GM12891 (cell line): ENCODE measurements around the gene FARP1.

Source experiments
- PAX5 ChIP-seq: IDR thresholded peaks from 2 replicates; pipeline ENCODE4 v1.6.1; 2011; ENCODE audit warnings: low read length, moderate library complexity, mild to moderate bottlenecking; ENCODE audit not compliant: insufficient read depth, severe bottlenecking
- POLR2A ChIP-seq: IDR thresholded peaks from 2 replicates; pipeline ENCODE4 v1.6.1; 2011; ENCODE audit warnings: low read depth, low read length, control low read depth
- POLR2AphosphoS5 ChIP-seq: IDR thresholded peaks from 2 replicates; pipeline ENCODE4 v1.6.1; 2011; ENCODE audit warnings: low read depth, low read length, control low read depth
- POU2F2 ChIP-seq: IDR thresholded peaks from 2 replicates; pipeline ENCODE4 v1.6.1; 2011; ENCODE audit warnings: low read depth, mild to moderate bottlenecking, control low read depth, low read length, moderate library complexity
- SPI1 ChIP-seq: IDR thresholded peaks from 2 replicates; pipeline ENCODE4 v1.6.1; 2011; ENCODE audit warnings: low read depth, low read length, control low read depth
- TAF1 ChIP-seq: IDR thresholded peaks from 2 replicates; pipeline ENCODE4 v1.6.1; 2011; ENCODE audit warnings: low read depth, low read length, control low read depth

DNA sequence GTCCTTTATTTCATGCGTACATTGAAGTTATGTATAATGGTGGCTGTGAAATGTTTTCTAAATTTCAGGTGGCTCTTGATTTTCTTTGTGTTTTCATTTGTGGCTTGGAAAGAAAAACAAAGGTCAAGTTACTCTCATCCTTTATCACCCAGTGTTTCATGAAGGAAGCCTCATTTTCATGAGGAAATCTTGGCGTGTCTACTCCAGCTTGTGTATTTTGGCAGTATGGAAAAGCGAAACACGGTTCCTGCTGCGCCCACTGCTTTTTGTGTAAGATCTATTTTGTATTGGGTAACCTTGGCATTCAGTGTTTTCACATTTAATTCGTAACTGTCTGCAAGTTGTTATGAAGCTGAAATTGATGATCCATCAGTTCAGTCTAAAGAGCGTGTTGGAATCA, 181.2 kb downstream of the FARP1 start:
- TF ChIP-seq POLR2AphosphoS5 (no peak), TAF1 (no peak), POLR2A (no peak), SPI1 (no peak), POU2F2 (no peak), PAX5 (no peak)
